ENCODE results near the gene NHEJ1. TPM values are rescaled to one million over a fixed set of nuclear protein-coding genes. Genes with fewer than 3 reads are reported as not detected.

Gene NHEJ1
- total RNA-seq, 4 donors from 2014 or later, result 13.8 to 23.2 (median 17.5) TPM

- ATAC-seq (ENCODE audit: low FRiP score) (no peak), DNase-seq (ENCODE audit: low spot score) (no peak)
- no peak for TF ChIP-seq CTCF (IDR thresholded peaks at IDR 0.05)
Observed at GRCh38 chr2:219028996-219029828, 131.4 kb downstream of the NHEJ1 start.

GRCh38 chr2:219028141-219028540 lies 132.5 kb downstream of the NHEJ1 start:
- DNase-seq (ENCODE audit: low spot score) (no peak), ATAC-seq (ENCODE audit: low FRiP score) (no peak)
- TF ChIP-seq CTCF (IDR thresholded peaks at IDR 0.05), result no peak

GRCh38 chr2:219027511-219028055 lies 133.0 kb downstream of the NHEJ1 start:
- DNase-seq (ENCODE audit: low spot score) (no peak), ATAC-seq (ENCODE audit: low FRiP score) (no peak)
- no peak for TF ChIP-seq CTCF (IDR thresholded peaks at IDR 0.05)

GRCh38 chr2:219026946-219027345 lies 133.7 kb downstream of the NHEJ1 start:
- no peak for TF ChIP-seq CTCF (IDR thresholded peaks at IDR 0.05)
- ATAC-seq (ENCODE audit: low FRiP score) (no peak), DNase-seq (ENCODE audit: low spot score) (no peak)

GRCh38 chr2:219025637-219026585 lies 134.7 kb downstream of the NHEJ1 start:
- DNase-seq (ENCODE audit: low spot score) (no peak), ATAC-seq (ENCODE audit: low FRiP score) (no peak)
- no peak for TF ChIP-seq CTCF (IDR thresholded peaks at IDR 0.05)

Small RNA genes within 50 kb of the gene (small RNA-seq; reads per million reads assigned to genes)
- gene MIR3131, result not detected
- gene RN7SL764P, result not detected

Other genes with a start within 250 kb of the NHEJ1 start
- not detected for gene CDK5R2, start 201.1 kb downstream of the NHEJ1 start, total RNA-seq
- not detected for gene FEV, start 175.6 kb downstream of the NHEJ1 start, total RNA-seq
- gene CRYBA2, start 167.4 kb downstream of the NHEJ1 start, total RNA-seq, result not detected
- under 1 TPM in 1 of 4 donors, not detected in 3; 0.19 TPM for gene CFAP65, start 119.3 kb downstream of the NHEJ1 start, total RNA-seq
- gene IHH, start 99.9 kb downstream of the NHEJ1 start, total RNA-seq, result under 1 TPM in 1 of 4 donors, not detected in 3; 0.48 TPM
- 1 to 10 TPM; 1.0 to 2.7 (median 1.2) TPM for gene SLC23A3, start 9.2 kb upstream of the NHEJ1 start, total RNA-seq
- gene CNPPD1, start 16.1 kb upstream of the NHEJ1 start, total RNA-seq, result 10 to 100 TPM; 37.0 to 77.2 (median 43.0) TPM
- 10 to 100 TPM; 48.5 to 73.9 (median 57.7) TPM for gene RETREG2, start 17.5 kb upstream of the NHEJ1 start, total RNA-seq
- gene ZFAND2B, start 46.0 kb upstream of the NHEJ1 start, total RNA-seq, result 10 to 100 TPM; 25.1 to 57.1 (median 40.1) TPM
- gene ABCB6, start 58.1 kb upstream of the NHEJ1 start, total RNA-seq, result 10 to 100 TPM; 24.1 to 35.6 (median 28.8) TPM
- gene ATG9A, start 68.8 kb upstream of the NHEJ1 start, total RNA-seq, result 10 to 100 TPM; 24.4 to 52.2 (median 38.6) TPM
- 10 to 100 TPM; 13.5 to 77.4 (median 22.7) TPM for gene ANKZF1, start 69.0 kb upstream of the NHEJ1 start, total RNA-seq
- 10 to 100 TPM in 3 of 4 donors, 1 to 10 TPM in 1; 9.0 to 21.9 (median 12.3) TPM for gene GLB1L, start 84.6 kb upstream of the NHEJ1 start, total RNA-seq
- 10 to 100 TPM in 3 of 4 donors, 1 to 10 TPM in 1; 9.8 to 18.9 (median 12.5) TPM for gene STK16, start 84.7 kb upstream of the NHEJ1 start, total RNA-seq
- not detected for gene TUBA4B, start 92.4 kb upstream of the NHEJ1 start, total RNA-seq
- 10 to 100 TPM; 26.9 to 74.0 (median 50.3) TPM for gene TUBA4A, start 93.1 kb upstream of the NHEJ1 start, total RNA-seq
- 10 to 100 TPM; 27.5 to 56.6 (median 46.8) TPM for gene DNAJB2, start 118.6 kb upstream of the NHEJ1 start, total RNA-seq
- gene PTPRN, start 148.6 kb upstream of the NHEJ1 start, total RNA-seq, result 1 to 10 TPM in 1 of 4 donors, under 1 TPM in 1, not detected in 2; 0.12 to 1.0 TPM
- not detected for gene RESP18, start 171.9 kb upstream of the NHEJ1 start, total RNA-seq
- gene DNPEP, start 227.1 kb upstream of the NHEJ1 start, total RNA-seq, result 10 to 100 TPM; 58.4 to 97.4 (median 85.7) TPM